ES-I3 (cell line): ENCODE measurements around the gene DIPK1C.

ENCODE experiments used
- H3K36me3 ChIP-seq: 2 replicates; pipeline ENCODE4 v1.6.1; 2013; ENCODE audit warnings: mild to moderate bottlenecking, low read length, control low read depth, moderate library complexity; ENCODE audit not compliant: insufficient read depth
- H3K4me1 ChIP-seq: 2 replicates; pipeline ENCODE4 v1.6.1; 2013; ENCODE audit warnings: mild to moderate bottlenecking, control low read depth, low read length; ENCODE audit not compliant: insufficient read depth
- H3K9ac ChIP-seq: 2 replicates; pipeline ENCODE4 v1.6.1; 2013; ENCODE audit warnings: low read depth, mild to moderate bottlenecking, low read length, moderate library complexity
- H3K9me3 ChIP-seq: 2 replicates; pipeline ENCODE4 v1.6.1; 2013; ENCODE audit warnings: mild to moderate bottlenecking, low read length, moderate library complexity; ENCODE audit not compliant: control insufficient read depth, insufficient read depth

DIPK1C gene

GRCh38 chr18:74410441-74410992 is 46.6 kb downstream of the DIPK1C start:
- no peaks in the 10 kb centered on the region for H3K9me3 ChIP-seq
- no peak overlapping the region for H3K9ac ChIP-seq
- no peaks in the 10 kb centered on the region for H3K36me3 ChIP-seq
- H3K4me1 ChIP-seq = no peaks in the 10 kb centered on the region; the same call in 1 of the 2 replicates

- no peaks in the 10 kb centered on the region; the same call in 1 of the 2 replicates for H3K4me1 ChIP-seq
- H3K9me3 ChIP-seq = no peaks in the 10 kb centered on the region
- no peaks in the 10 kb centered on the region for H3K36me3 ChIP-seq
- H3K9ac ChIP-seq = no peak overlapping the region
These were observed 49.2 kb downstream of the DIPK1C start for GRCh38 chr18:74407888-74408287.

GRCh38 chr18:74402806-74403433 is 54.2 kb downstream of the DIPK1C start:
- Histone ChIP-seq H3K9ac (no peak overlapping the region), H3K4me1 (0 out of 2 replicates have a peak, but pooled peaks cover 4% of the 10 kb centered on the region), H3K36me3 (no peaks in the 10 kb centered on the region), H3K9me3 (no peaks in the 10 kb centered on the region)

- H3K4me1 ChIP-seq = 0 out of 2 replicates have a peak, but pooled peaks cover 4% of the 10 kb centered on the region
- no peak overlapping the region for H3K9ac ChIP-seq
- H3K36me3 ChIP-seq = no peaks in the 10 kb centered on the region
- H3K9me3 ChIP-seq = no peaks in the 10 kb centered on the region
These were observed 56.3 kb downstream of the DIPK1C start for GRCh38 chr18:74400813-74401212.

- Histone ChIP-seq H3K9me3 (no peaks in the 10 kb centered on the region), H3K4me1 (0 out of 2 replicates have a peak, but pooled peaks cover 4% of the 10 kb centered on the region), H3K9ac (no peak overlapping the region), H3K36me3 (no peaks in the 10 kb centered on the region)
These were observed 57.8 kb downstream of the DIPK1C start for GRCh38 chr18:74399091-74399887.

- Histone ChIP-seq H3K9ac (no peak overlapping the region), H3K36me3 (no peaks in the 10 kb centered on the region), H3K4me1 (0 out of 2 replicates have a peak, but pooled peaks cover 2% of the 10 kb centered on the region), H3K9me3 (no peaks in the 10 kb centered on the region)
These were observed 59.5 kb downstream of the DIPK1C start for GRCh38 chr18:74397572-74397971.

GRCh38 chr18:74396171-74397169 is 60.6 kb downstream of the DIPK1C start:
- no peaks in the 10 kb centered on the region for H3K36me3 ChIP-seq
- H3K9me3 ChIP-seq = no peaks in the 10 kb centered on the region
- H3K9ac ChIP-seq = no peak overlapping the region
- no peaks in the 10 kb centered on the region for H3K4me1 ChIP-seq

GRCh38 chr18:74395648-74396154 is 61.4 kb downstream of the DIPK1C start:
- Histone ChIP-seq H3K36me3 (no peaks in the 10 kb centered on the region), H3K4me1 (no peaks in the 10 kb centered on the region), H3K9me3 (no peaks in the 10 kb centered on the region), H3K9ac (no peak overlapping the region)

GRCh38 chr18:74395006-74395405 is 62.1 kb downstream of the DIPK1C start:
- Histone ChIP-seq H3K9ac (no peak overlapping the region), H3K4me1 (no peaks in the 10 kb centered on the region), H3K9me3 (no peaks in the 10 kb centered on the region), H3K36me3 (no peaks in the 10 kb centered on the region)

- Histone ChIP-seq H3K36me3 (no peaks in the 10 kb centered on the region), H3K9ac (no peak overlapping the region), H3K9me3 (no peaks in the 10 kb centered on the region), H3K4me1 (no peaks in the 10 kb centered on the region)
These were observed 64.8 kb downstream of the DIPK1C start for GRCh38 chr18:74392323-74392722.

- no peaks in the 10 kb centered on the region for H3K36me3 ChIP-seq
- no peaks in the 10 kb centered on the region for H3K9me3 ChIP-seq
- H3K9ac ChIP-seq = no peak overlapping the region
- no peaks in the 10 kb centered on the region for H3K4me1 ChIP-seq
These were observed 66.2 kb downstream of the DIPK1C start for GRCh38 chr18:74390900-74391299.

- Histone ChIP-seq H3K4me1 (no peaks in the 10 kb centered on the region), H3K9ac (no peak overlapping the region), H3K9me3 (no peaks in the 10 kb centered on the region), H3K36me3 (no peaks in the 10 kb centered on the region)
These were observed 67.1 kb downstream of the DIPK1C start for GRCh38 chr18:74389991-74390390.

- Histone ChIP-seq H3K9ac (no peak overlapping the region), H3K4me1 (no peaks in the 10 kb centered on the region), H3K9me3 (no peaks in the 10 kb centered on the region), H3K36me3 (no peaks in the 10 kb centered on the region)
These were observed 67.8 kb downstream of the DIPK1C start for GRCh38 chr18:74389171-74389927.
